GM23338 (cell line): Measurements from ENCODE around the gene PAEP. TPM values are rescaled to one million over a fixed set of nuclear protein-coding genes. Genes with fewer than 3 reads are reported as not detected.
A peak's percentile ranks its signal among the peaks of the same experiment; 100 is the strongest.

Experiments
- ATAC-seq: fragments of 200-7000 bp; cut with Tn5 transposase; 3 replicates; pipeline ENCODE4 v1.9.1; 2020
- DNase-seq: peaks from one replicate; pipeline ENCODE4 v3.0.0-alpha.2; 2015; ENCODE audit warnings: low spot score
- H2AFZ ChIP-seq: fragments of 200-600 bp; sonication (generic); 2 replicates; pipeline ENCODE4 v1.8.0; 2016; ENCODE audit warnings: antibody characterized with exemption, mild to moderate bottlenecking, moderate library complexity
- H3F3A ChIP-seq: fragments of 200-600 bp; sonication (generic); replicated peaks from 2 replicates; pipeline ENCODE4 v1.8.0; 2017; ENCODE audit warnings: antibody characterized with exemption, mixed run types, low read depth
- H3K27ac ChIP-seq: fragments of 200-600 bp; sonication (generic); 2 replicates; pipeline ENCODE4 v1.6.1; 2016; ENCODE audit warnings: low read depth
- H3K27me3 ChIP-seq: fragments of 200-600 bp; sonication (generic); 2 replicates; pipeline ENCODE4 v1.8.0; 2016; ENCODE audit warnings: mild to moderate bottlenecking, mixed run types, moderate library complexity; ENCODE audit not compliant: insufficient read depth
- H3K36me3 ChIP-seq: fragments of 200-600 bp; sonication (generic); 2 replicates; pipeline ENCODE4 v1.8.0; 2016; ENCODE audit warnings: mild to moderate bottlenecking; ENCODE audit not compliant: insufficient read depth
- H3K4me1 ChIP-seq: fragments of 200-600 bp; sonication (generic); 2 replicates; pipeline ENCODE4 v1.8.0; 2016; ENCODE audit warnings: mild to moderate bottlenecking, moderate library complexity; ENCODE audit not compliant: insufficient read depth
- H3K4me2 ChIP-seq: fragments of 200-600 bp; sonication (generic); 2 replicates; pipeline ENCODE4 v1.7.1; 2017; ENCODE audit warnings: mixed run types
- H3K4me3 ChIP-seq: fragments of 200-600 bp; sonication (generic); 2 replicates; pipeline ENCODE4 v1.6.1; 2016; ENCODE audit warnings: mixed run types
- H3K79me2 ChIP-seq: fragments of 200-600 bp; sonication (generic); replicated peaks from 2 replicates; pipeline ENCODE4 v1.8.0; 2017; ENCODE audit warnings: mild to moderate bottlenecking; ENCODE audit not compliant: insufficient read depth
- H3K9me2 ChIP-seq: fragments of 200-600 bp; sonication (generic); 2 replicates; pipeline ENCODE4 v1.8.0; 2017; ENCODE audit not compliant: insufficient read depth
- H4K20me1 ChIP-seq: fragments of 200-600 bp; sonication (generic); replicated peaks from 2 replicates; pipeline ENCODE4 v1.8.0; 2017; ENCODE audit warnings: mild to moderate bottlenecking; ENCODE audit not compliant: insufficient read depth
- H3K27ac Mint-ChIP-seq: 2 replicates; pipeline ENCODE4 v1.8.0; 2020; ENCODE audit warnings: inconsistent platforms, mild to moderate bottlenecking, moderate library complexity, mixed read lengths
- H3K27me3 Mint-ChIP-seq: 3 replicates; pipeline ENCODE4 v1.8.0; 2022; ENCODE audit warnings: low read depth, mild to moderate bottlenecking, moderate library complexity, mixed read lengths, inconsistent platforms; ENCODE audit not compliant: insufficient read depth, poor library complexity
- H3K36me3 Mint-ChIP-seq: 3 replicates; pipeline ENCODE4 v1.8.0; 2021; ENCODE audit warnings: low read depth, mild to moderate bottlenecking, inconsistent platforms, moderate library complexity, mixed read lengths
- H3K4me1 Mint-ChIP-seq: 3 replicates; pipeline ENCODE4 v1.8.0; 2020; ENCODE audit warnings: mild to moderate bottlenecking, inconsistent platforms, mixed read lengths
- H3K4me3 Mint-ChIP-seq: 3 replicates; pipeline ENCODE4 v1.8.0; 2021; ENCODE audit warnings: moderate library complexity, mild to moderate bottlenecking, inconsistent platforms, mixed read lengths
- H3K9me3 Mint-ChIP-seq: 3 replicates; pipeline ENCODE4 v1.8.0; 2020; ENCODE audit warnings: moderate library complexity, mild to moderate bottlenecking, inconsistent platforms, mixed read lengths
- CTCF ChIP-seq, 2 experiments: fragments of 200-600 bp in 1 of 2; sonication (generic) in 1 of 2; conservative IDR thresholded peaks; 2 replicates each; pipeline versions ENCODE4 v1.5.1 to v1.6.1; 2016 to 2017; ENCODE audit warnings: antibody characterized with exemption in 2 of 2, low read depth in 2 of 2, mild to moderate bottlenecking in 2 of 2, moderate library complexity in 1 of 2
- ETS1 ChIP-seq: IDR thresholded peaks from 2 replicates; pipeline ENCODE4 v1.6.1; 2016; ENCODE audit warnings: antibody characterized with exemption
- JUNB ChIP-seq: IDR thresholded peaks from one replicate; pipeline ENCODE4 v1.6.1; 2016; ENCODE audit warnings: antibody characterized with exemption; ENCODE audit not compliant: unreplicated experiment
- POLR2AphosphoS5 ChIP-seq: IDR thresholded peaks from 2 replicates; pipeline ENCODE4 v1.6.1; 2016; ENCODE audit warnings: antibody characterized with exemption, low read depth
- REST ChIP-seq: IDR thresholded peaks from one replicate; pipeline ENCODE4 v1.6.1; 2018; ENCODE audit warnings: antibody characterized with exemption; ENCODE audit not compliant: unreplicated experiment
- STAT1 ChIP-seq: IDR thresholded peaks from one replicate; pipeline ENCODE4 v1.6.1; 2016; ENCODE audit warnings: antibody characterized with exemption; ENCODE audit not compliant: unreplicated experiment
- ZNF114 ChIP-seq: fragments of 250-450 bp; sonication (Bioruptor Pico); IDR thresholded peaks from 2 replicates; pipeline ENCODE4 v1.5.0; 2020; ENCODE audit warnings: mild to moderate bottlenecking, moderate library complexity
- ZNF331 ChIP-seq: fragments of 250-450 bp; sonication (Bioruptor Pico); IDR thresholded peaks from 2 replicates; pipeline ENCODE4 v1.5.0; 2020; ENCODE audit warnings: low read depth, mild to moderate bottlenecking, moderate library complexity
- polyA plus RNA-seq: library from polyadenylated mRNA; unstranded; fragments of >200 nt; fragmentation: Nextera tagmentation; extraction: Ambion mirVana; gene quantifications from 2 replicates; pipeline ENCODE4 v1.2.1, GENCODE V29; 2016
- total RNA-seq: library from RNA; depleted of rRNA; stranded (reverse); fragments of >200 nt; shearing (Covaris generic); gene quantifications from 2 replicates; pipeline ENCODE4 v1.2.3, GENCODE V29; 2014

The PAEP gene
- total and polyA plus RNA-seq, 2 experiments from 2014 or later: not detected

GRCh38 chr9:135522137-135522877 lies 39.2 kb upstream of the PAEP start:
- H3K27me3 ChIP-seq: no peaks in the 10 kb centered on the region
- Mint-ChIP-seq H3K27me3 (peaks cover 3% of the 10 kb centered on the region), H3K27ac (no peak overlapping the region), H3K4me3 (no peak overlapping the region), H3K9me3 (no peaks in the 10 kb centered on the region), H3K4me1 (peaks cover 10% of the 10 kb centered on the region; the same call in 2 of the 3 replicates), H3K36me3 (no peaks in the 10 kb centered on the region)
- H3K36me3 ChIP-seq: no peaks in the 10 kb centered on the region
- H3K79me2 ChIP-seq: no peaks in the 10 kb centered on the region
- H3K4me2 ChIP-seq: no peak overlapping the region
- ATAC-seq (no peak), DNase-seq (no peak)
- no peaks in the 10 kb centered on the region for H3F3A ChIP-seq
- TF ChIP-seq ZNF331: no peak
- TF ChIP-seq REST: no peak
- no peak for TF ChIP-seq POLR2AphosphoS5
- no peak for TF ChIP-seq ZNF114 (CRISPR knock-in tag)
- no peak for TF ChIP-seq JUNB
- no peak for TF ChIP-seq CTCF (conservative IDR thresholded peaks at IDR 0.05; ENCODE audit: low read depth in 2 of 2)
- no peak overlapping the region for H3K4me3 ChIP-seq
- H3K9me2 ChIP-seq: no peaks in the 10 kb centered on the region
- H3K27ac ChIP-seq: no peak overlapping the region
- H2AFZ ChIP-seq: no peak overlapping the region
- H3K4me1 ChIP-seq: no peaks in the 10 kb centered on the region; the same call in 1 of the 2 replicates
- no peaks in the 10 kb centered on the region for H4K20me1 ChIP-seq

GRCh38 chr9:135522931-135523330 lies 38.6 kb upstream of the PAEP start:
- Histone ChIP-seq H2AFZ (no peak overlapping the region), H3K36me3 (no peaks in the 10 kb centered on the region), H3K9me2 (no peaks in the 10 kb centered on the region), H3K4me2 (no peak overlapping the region), H3K27me3 (no peaks in the 10 kb centered on the region), H3K27ac (no peak overlapping the region), H3F3A (no peaks in the 10 kb centered on the region), H3K4me3 (no peak overlapping the region), H3K4me1 (no peaks in the 10 kb centered on the region; the same call in 1 of the 2 replicates), H4K20me1 (no peaks in the 10 kb centered on the region), H3K79me2 (no peaks in the 10 kb centered on the region)
- TF ChIP-seq ETS1: no peak
- TF ChIP-seq STAT1: no peak
- TF ChIP-seq CTCF (conservative IDR thresholded peaks at IDR 0.05; ENCODE audit: low read depth in 2 of 2): 0 out of 4 replicates have a peak, but pooled peaks of 1 of the 2 experiments have one; percentile 8
- Mint-ChIP-seq H3K4me1 (peaks cover 10% of the 10 kb centered on the region; the same call in 2 of the 3 replicates), H3K27ac (no peak overlapping the region), H3K4me3 (no peak overlapping the region), H3K36me3 (no peaks in the 10 kb centered on the region), H3K27me3 (peaks cover 4% of the 10 kb centered on the region), H3K9me3 (no peaks in the 10 kb centered on the region)
- ATAC-seq (peak; percentile 44), DNase-seq (peak; percentile 61)
